Mucosa of rectum (tissue), 2 donors: ENCODE data around the gene PRDX5.

Experiments used
- H3K27ac ChIP-seq, 2 donors: one replicate each; pipeline ENCODE4 v1.7.0; 2013; ENCODE audit warnings: inconsistent platforms in 2 of 2, low read depth in 2 of 2, low read length in 2 of 2
- H3K27me3 ChIP-seq, 2 donors: one replicate each; pipeline ENCODE4 v1.7.0; 2013; ENCODE audit warnings: low read length in 2 of 2; ENCODE audit not compliant: control insufficient read depth in 2 of 2, insufficient read depth in 2 of 2
- H3K36me3 ChIP-seq, 2 donors: one replicate each; pipeline ENCODE4 v1.7.0; 2013; ENCODE audit warnings: low read length in 2 of 2; ENCODE audit not compliant: control insufficient read depth in 2 of 2, insufficient read depth in 2 of 2
- H3K4me1 ChIP-seq, 2 donors: one replicate each; pipeline ENCODE4 v1.7.0; 2013; ENCODE audit warnings: low read length in 2 of 2, mild to moderate bottlenecking in 1 of 2; ENCODE audit not compliant: control insufficient read depth in 2 of 2, insufficient read depth in 2 of 2
- H3K4me3 ChIP-seq, 2 donors: one replicate each; pipeline ENCODE4 v1.7.0; 2013; ENCODE audit warnings: low read length in 2 of 2
- H3K9ac ChIP-seq, 2 donors: one replicate each; pipeline ENCODE4 v1.7.0; 2013; ENCODE audit warnings: low read length in 2 of 2, low read depth in 1 of 2, mild to moderate bottlenecking in 1 of 2
- H3K9me3 ChIP-seq, 2 donors: one replicate each; pipeline ENCODE4 v1.7.0; 2013; ENCODE audit warnings: low read length in 2 of 2; ENCODE audit not compliant: control insufficient read depth in 2 of 2
- donor health status: healthy.
- donor health status: Normal muscosa, but diverticular disease.

PRDX5 gene

GRCh38 chr11:64348383-64349024 lies 30.6 kb downstream of the PRDX5 start:
- no peaks in the 10 kb centered on the region for H3K27me3 ChIP-seq
- no peaks in the 10 kb centered on the region for H3K9me3 ChIP-seq
- H3K9ac ChIP-seq, result no peak overlapping the region
- H3K4me3 ChIP-seq, result no peak overlapping the region
- no peak overlapping the region for H3K27ac ChIP-seq
- H3K4me1 ChIP-seq, result no peaks in the 10 kb centered on the region
- H3K36me3 ChIP-seq, result no peaks in the 10 kb centered on the region

GRCh38 chr11:64349025-64349387 lies 31.1 kb downstream of the PRDX5 start:
- Histone ChIP-seq H3K36me3 (no peaks in the 10 kb centered on the region), H3K4me3 (no peak overlapping the region), H3K27me3 (no peaks in the 10 kb centered on the region), H3K4me1 (no peaks in the 10 kb centered on the region), H3K9ac (no peak overlapping the region), H3K9me3 (no peaks in the 10 kb centered on the region), H3K27ac (no peak overlapping the region)

- H3K9me3 ChIP-seq, result no peaks in the 10 kb centered on the region
- no peaks in the 10 kb centered on the region for H3K27me3 ChIP-seq
- no peak overlapping the region for H3K27ac ChIP-seq
- H3K4me3 ChIP-seq, result no peak overlapping the region
- H3K4me1 ChIP-seq, result no peaks in the 10 kb centered on the region
- no peak overlapping the region for H3K9ac ChIP-seq
- H3K36me3 ChIP-seq, result no peaks in the 10 kb centered on the region
Measured at GRCh38 chr11:64349404-64349803, 31.5 kb downstream of the PRDX5 start.

GRCh38 chr11:64351136-64351631 lies 33.3 kb downstream of the PRDX5 start:
- H3K4me1 ChIP-seq, result peaks cover 2 to 7% of the 10 kb centered on the region in 2 donors

DNA sequence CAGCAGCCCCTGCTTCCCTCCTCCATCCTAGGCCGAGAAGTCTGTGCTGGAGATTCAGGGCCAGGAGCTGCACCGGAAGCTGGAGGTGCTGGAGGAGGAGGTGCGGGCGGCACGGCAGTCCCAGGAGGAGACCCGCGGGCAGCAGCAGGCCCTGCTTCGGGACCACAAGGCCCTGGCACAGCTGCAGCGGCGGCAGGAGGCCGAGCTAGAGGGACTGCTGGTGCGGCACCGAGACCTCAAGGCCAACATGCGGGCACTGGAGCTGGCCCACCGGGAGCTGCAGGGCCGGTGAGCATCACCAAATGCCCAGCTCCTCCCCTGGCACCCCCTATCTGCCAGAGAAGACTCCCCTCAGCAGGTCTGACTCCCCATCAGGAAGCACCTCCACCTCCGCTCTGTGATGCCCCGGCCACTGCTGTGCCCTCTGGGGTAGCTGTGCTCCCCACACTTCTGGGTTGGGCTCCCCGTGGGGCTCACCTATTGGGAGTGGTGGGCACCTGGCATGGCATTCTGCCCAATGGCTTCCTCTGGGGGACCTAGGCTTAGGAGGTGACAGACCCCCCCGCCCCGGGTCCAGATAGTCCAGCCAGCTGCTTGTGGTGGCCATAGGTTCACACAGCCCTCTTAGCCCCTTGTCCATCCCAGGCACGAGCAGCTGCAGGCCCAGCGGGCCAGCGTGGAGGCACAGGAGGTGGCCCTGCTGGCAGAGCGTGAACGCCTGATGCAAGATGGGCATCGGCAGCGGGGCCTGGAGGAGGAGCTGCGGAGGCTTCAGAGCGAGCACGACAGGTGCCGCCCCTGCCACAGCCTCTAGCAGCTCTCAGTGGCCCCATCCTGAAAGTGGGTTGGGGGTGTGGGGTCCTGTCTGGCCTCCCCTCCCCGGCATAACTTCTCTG lies 34.4 kb downstream of the PRDX5 start:
- Histone ChIP-seq H3K9me3 (no peaks in the 10 kb centered on the region), H3K4me3 (no peak overlapping the region), H3K9ac (no peak overlapping the region), H3K27me3 (no peaks in the 10 kb centered on the region), H3K4me1 (peaks cover 2 to 7% of the 10 kb centered on the region in 2 donors), H3K27ac (no peak overlapping the region), H3K36me3 (no peaks in the 10 kb centered on the region)

More at GRCh38 chr11:64351136-64351631, 33.3 kb downstream of the PRDX5 start:
- H3K27ac ChIP-seq, result no peak overlapping the region
- no peak overlapping the region for H3K4me3 ChIP-seq
- H3K36me3 ChIP-seq, result no peaks in the 10 kb centered on the region
- H3K9me3 ChIP-seq, result no peaks in the 10 kb centered on the region
- no peak overlapping the region for H3K9ac ChIP-seq
- no peaks in the 10 kb centered on the region for H3K27me3 ChIP-seq

GRCh38 chr11:64352995-64353714 lies 35.2 kb downstream of the PRDX5 start:
- Histone ChIP-seq H3K27me3 (no peaks in the 10 kb centered on the region), H3K4me3 (no peak overlapping the region), H3K9ac (no peak overlapping the region), H3K9me3 (no peaks in the 10 kb centered on the region), H3K36me3 (no peaks in the 10 kb centered on the region), H3K4me1 (peaks cover 7 to 13% of the 10 kb centered on the region in 2 donors), H3K27ac (no peak overlapping the region)

GRCh38 chr11:64353715-64354506 lies 36.0 kb downstream of the PRDX5 start:
- no peak overlapping the region for H3K4me3 ChIP-seq
- H3K9me3 ChIP-seq, result no peaks in the 10 kb centered on the region
- no peaks in the 10 kb centered on the region for H3K36me3 ChIP-seq
- peaks cover 12 to 20% of the 10 kb centered on the region in 2 donors for H3K4me1 ChIP-seq
- H3K9ac ChIP-seq, result no peak overlapping the region
- H3K27ac ChIP-seq, result no peak overlapping the region
- no peaks in the 10 kb centered on the region for H3K27me3 ChIP-seq

DNA sequence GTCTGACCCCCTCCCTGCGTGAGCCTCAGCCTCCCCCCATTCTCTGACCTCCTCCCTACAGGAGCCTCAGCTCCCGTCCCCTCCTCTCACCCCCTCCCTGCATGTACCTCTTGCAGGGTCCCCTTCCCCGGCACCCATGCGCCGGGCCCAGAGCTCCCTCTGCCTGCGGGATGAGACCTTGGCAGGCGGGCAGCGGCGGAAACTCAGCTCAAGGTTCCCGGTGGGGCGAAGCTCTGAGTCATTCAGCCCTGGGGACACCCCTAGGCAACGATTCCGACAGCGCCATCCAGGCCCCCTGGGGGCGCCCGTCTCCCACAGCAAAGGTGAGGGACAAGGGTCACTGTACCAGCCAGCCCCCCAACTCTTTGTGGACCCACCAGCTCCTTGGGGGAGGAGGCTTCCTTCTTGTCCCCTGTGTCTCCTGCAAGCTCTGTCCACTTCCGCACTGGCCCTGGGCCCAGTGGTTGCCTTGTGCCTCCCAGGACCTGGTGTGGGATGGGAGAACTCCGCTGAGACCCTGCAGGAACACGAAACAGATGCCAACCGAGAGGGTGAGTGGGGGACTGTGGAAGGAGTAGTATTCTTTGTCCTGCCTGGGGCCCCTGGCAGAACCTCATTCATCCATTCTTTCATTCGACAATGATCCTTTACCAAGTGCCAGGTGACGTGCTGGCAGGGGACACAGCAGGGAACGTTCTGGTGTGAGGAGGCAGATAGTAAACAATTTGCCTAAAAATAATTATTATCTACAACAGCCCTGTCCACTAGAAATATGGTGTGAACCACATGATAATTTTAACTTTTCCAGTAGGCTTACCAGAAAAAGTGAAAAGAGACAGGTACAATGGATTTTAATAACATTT lies 37.4 kb downstream of the PRDX5 start:
- Histone ChIP-seq H3K27me3 (no peaks in the 10 kb centered on the region), H3K9ac (peak overlapping the region; percentile 29 to 56), H3K9me3 (no peaks in the 10 kb centered on the region), H3K36me3 (no peaks in the 10 kb centered on the region), H3K4me3 (peak overlapping the region; percentile 42 to 65), H3K27ac (peak overlapping the region; percentile 31 to 58), H3K4me1 (peaks cover 23 to 28% of the 10 kb centered on the region in 2 donors)
